COLO668 (cell line): ENCODE data around the gene EEF2KMT.
"Not testable (repeated sequence)": the region's sequence is repeated elsewhere in the genome, so short reads cannot be mapped to it uniquely, and the experiment has no call there.

Experiments used
- DNase-seq: peaks from one replicate; lab custom pipeline; 2025; ENCODE audit not compliant: unreplicated experiment; lab: John Stamatoyannopoulos, UW

The EEF2KMT gene

DNA sequence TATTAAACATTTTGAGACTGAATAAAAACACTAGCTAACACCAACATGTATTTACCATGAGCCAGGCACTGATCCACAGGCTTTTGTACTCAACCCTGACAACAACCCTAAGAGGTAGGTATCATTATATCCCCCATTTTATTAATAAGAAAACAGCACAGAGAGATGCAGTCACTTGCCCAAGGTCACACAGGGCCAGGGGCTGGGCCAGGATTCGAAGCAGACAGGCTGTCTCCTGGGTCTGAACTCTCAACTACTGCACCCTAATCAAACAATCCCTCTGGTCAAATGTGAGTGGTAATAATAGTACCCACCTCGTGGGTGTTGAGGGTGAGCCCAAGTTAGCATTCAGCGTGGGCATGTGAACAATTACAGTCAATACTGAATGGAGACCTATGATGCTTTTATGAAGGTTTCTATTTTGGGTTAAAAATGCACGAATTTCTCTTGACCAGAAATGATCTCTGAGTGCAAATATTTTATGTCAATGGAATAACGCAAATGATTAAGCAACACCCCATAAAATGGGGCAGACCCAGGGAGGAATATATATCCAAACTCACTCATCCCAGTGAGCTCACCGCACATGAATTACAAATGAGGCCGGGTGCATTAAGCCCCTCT, 1.0 kb downstream of the EEF2KMT start:
- DNase-seq: not testable (repeated sequence)

DNA sequence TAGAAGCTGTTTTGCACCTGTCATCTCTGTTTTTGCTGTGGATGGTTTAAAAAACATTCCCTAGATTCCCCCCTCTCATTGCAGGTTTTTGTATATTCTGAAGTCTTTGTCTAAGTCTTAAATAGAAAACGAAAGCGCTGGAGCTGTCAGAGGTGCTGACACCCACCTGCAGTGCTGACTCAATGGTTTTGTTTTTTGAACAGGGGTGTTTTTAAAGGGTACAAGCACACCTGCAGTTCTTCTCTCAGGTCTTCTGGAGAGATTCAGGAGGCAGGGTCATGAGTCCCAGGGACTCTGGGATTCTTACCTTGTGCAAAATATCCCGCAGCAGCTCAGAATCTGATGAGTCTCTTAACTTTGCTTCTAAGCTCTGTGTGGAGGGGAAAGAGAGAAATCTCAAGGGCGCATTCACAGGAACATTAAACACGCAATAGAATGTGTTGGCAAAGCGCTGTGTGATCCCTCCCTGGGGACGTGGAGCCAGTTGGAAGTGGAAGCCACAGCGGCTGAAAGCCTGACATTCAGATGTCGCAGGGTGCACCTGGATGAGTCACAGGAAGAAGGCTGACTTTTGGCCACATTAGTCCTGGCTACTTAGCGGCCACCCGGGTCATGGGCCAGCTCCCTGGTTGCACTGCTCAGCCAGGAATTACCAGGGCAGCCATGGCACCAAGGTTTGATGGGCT, 2.3 kb downstream of the EEF2KMT start:
- not testable (repeated sequence) for DNase-seq

GRCh38 chr16:5093746-5094145, 3.8 kb downstream of the EEF2KMT start:
- not testable (repeated sequence) for DNase-seq

- not testable (repeated sequence) for DNase-seq
Observed at GRCh38 chr16:5093081-5093480, 4.5 kb downstream of the EEF2KMT start.

DNA sequence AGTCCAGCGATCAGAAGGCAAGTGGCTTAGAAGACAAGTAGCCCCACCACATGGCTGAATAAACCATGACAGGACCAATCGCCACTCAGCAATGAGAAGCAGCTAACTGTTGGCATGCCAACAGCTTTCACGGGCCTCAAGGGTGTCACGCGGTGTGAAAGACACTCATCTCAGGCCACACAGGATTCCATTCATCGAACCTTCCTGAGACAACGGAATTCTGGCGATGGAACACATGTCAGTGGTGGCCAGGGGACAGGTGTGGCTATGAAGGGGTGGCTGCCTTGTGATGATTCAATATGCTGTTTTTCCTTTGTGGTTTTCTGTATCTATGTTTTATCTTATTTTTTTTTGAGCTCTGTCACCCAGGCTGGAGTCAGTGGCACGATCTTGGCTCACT, 7.0 kb downstream of the EEF2KMT start:
- DNase-seq: not testable (repeated sequence)

DNA sequence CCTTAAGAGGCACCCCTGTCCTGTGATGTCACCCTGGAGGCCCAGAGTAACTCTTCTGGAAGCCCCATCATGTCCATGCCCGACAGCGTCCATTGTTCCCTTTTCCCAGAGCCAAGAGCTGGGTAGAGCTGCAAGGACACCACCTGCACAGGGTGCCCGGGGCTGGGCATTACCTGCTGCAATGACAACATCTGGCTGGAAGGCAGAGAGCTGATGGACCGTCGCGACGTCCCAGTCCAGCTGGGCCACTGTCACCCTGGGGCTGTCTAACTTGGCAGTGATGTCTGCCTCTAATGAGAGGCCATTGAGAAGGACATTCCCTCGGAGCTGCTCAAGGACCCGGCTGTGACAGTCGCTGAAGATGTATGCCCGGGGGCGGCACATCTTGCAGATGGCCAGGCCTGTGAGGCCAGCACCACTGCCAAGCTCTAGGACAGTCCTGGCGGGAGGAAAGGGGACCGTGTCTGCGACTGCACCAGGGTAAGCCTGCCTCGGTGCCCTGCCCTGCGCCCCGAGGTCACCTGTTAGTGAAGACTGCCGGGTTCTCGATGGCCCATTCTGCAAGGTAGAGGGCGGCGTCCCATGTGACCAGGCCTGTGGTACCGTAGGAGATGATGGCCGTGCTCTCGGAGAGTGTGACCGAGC, 7.6 kb downstream of the EEF2KMT start:
- DNase-seq: not testable (repeated sequence)

GRCh38 chr16:5088936-5089335, 8.7 kb downstream of the EEF2KMT start:
- not testable (repeated sequence) for DNase-seq

GRCh38 chr16:5088086-5088790, 9.4 kb downstream of the EEF2KMT start:
- DNase-seq: not testable (repeated sequence)

DNA sequence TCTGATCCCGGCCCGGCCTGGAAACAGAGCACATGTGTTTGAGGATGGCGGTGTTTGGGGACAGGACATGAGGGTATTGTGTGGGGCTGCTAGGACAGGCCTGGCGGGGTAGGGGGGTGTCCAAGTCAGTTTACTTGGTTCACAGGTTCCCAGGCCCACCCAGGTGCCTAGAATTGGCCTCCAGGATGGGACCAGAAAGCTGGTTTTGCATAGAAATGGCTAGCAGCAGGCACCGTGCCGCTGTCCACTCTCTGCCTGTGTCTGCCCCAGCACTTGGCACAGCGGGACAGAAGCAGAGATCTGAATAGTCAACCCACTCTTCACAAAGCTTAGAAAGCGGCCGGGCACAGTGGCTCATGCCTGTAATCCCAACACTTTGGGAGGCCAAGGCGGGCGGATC, 11.9 kb downstream of the EEF2KMT start:
- not testable (repeated sequence) for DNase-seq

GRCh38 chr16:5084802-5085201, 12.8 kb downstream of the EEF2KMT start:
- DNase-seq: peak; percentile 29

- not testable (repeated sequence) for DNase-seq
Observed at GRCh38 chr16:5084099-5084731, 13.4 kb downstream of the EEF2KMT start.

DNA sequence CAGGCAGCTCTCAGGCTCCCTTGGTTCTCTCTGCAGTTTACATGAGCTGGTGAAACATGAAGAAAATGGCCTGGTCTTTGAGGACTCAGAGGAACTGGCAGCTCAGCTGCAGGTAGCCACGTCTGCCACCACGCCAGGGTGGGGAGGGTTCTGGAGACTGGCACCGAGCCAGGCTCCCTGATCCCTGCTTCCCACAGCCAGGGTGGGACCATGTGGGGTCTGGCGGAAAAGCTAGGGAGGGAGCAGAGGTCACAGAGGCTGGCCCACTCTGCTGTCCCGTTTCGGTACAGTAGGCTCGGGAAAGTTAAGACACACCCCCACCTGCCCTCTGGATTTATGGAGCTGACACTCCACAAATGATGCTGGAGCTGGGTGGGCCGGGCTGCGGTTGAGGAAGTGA, 13.9 kb downstream of the EEF2KMT start:
- not testable (repeated sequence) for DNase-seq

DNA sequence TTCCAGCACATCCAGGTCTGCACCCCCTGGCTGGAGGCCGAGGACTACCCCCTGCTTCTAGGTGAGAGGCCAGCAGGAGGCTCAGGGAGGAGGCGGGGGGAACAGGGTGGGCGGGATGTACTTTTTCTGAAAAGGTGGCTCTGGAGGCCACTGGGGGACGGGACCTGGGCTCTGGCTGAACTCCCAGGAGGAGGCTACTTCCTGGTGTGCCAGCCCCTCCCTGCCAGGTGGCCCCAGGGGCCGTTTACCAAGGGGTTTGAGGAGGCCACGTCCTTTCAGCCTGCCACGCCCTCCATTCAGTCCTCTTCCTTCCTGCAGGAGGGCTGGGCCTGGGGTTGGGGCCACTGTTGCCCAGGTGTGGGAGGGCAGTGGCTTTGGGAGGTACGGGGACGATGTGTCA, 16.6 kb downstream of the EEF2KMT start:
- not testable (repeated sequence) for DNase-seq

DNA sequence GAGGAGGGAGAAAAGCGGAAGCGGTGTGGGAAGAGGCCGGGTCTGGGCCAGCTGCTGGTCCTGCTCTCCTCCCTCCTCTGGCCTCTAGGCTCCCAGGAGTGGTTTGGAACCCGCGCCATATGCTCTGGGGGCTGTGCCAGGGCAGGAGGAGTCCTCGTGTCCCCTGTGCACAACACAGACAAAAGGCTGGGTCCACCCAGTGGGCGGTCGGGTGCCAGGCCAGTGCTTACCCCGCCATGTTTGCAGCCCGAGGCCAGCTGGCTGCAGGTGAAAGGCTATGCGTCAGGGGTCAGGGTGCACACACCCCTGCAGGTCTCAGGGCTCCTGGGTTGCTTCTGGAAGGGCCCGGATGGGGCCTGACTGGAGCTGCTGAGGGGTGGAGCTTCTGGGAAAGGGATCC, 17.1 kb downstream of the EEF2KMT start:
- DNase-seq: not testable (repeated sequence)

- DNase-seq: no peak
Observed at GRCh38 chr16:5078626-5079025, 19.0 kb downstream of the EEF2KMT start.

DNA sequence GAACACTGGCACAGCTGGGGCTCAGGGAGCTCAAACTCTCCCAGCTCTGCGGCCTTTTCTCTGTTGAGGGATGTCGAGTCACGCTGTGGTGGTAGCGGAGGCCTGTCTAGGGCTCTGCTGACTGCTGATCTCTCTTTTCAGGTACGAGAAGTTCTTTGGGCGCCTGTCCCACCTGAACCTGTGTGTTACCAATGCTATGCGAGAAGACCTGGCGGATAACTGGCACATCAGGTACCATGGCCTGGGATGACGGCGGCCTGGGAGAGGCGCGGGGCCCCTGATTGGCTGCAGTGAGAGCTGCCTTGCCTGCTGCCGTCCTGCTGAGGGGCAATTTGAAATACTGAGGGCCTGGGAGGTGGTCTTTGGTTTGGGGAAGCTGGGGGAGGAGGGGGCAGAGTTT, 20.3 kb downstream of the EEF2KMT start:
- no peak for DNase-seq

DNA sequence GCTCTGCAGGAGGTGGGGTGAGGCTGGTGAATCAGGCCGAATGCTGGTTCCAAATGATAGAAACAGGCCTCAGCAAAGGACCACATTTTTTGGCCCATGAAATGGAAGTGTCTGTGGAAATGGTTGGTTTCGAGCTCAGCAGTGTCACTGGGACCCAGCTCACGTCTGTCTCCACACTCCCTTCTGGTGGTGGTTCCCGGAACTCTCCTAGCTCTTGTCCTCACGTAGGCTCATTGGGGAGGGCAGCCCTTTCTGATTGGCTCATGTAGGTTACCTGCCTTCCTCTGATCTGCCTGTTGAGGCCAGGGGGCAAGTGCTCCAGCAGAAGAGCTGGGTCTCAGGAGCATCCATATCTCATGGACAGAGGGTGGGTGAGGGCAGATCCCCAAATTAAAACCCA, 22.0 kb downstream of the EEF2KMT start:
- no peak for DNase-seq

- DNase-seq: not testable (repeated sequence)
Observed at GRCh38 chr16:5073771-5074170, 23.8 kb downstream of the EEF2KMT start.

DNA sequence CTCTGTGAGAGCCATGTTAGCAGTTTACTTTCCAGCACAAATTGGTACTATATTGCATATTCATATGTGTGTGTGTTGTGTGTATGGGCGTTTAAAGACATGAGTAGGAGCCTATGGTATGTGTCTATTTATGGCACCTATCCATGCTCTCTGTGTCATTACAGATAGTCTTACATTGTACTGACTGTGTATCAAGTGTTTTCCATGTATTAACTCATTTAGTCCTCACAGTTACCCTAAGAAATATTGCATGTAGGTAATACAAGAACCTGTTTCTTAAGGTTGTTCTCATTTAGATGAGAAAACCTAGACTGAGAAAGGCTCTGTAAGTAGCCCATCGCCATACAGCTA, 24.3 kb downstream of the EEF2KMT start:
- DNase-seq: no peak

DNA sequence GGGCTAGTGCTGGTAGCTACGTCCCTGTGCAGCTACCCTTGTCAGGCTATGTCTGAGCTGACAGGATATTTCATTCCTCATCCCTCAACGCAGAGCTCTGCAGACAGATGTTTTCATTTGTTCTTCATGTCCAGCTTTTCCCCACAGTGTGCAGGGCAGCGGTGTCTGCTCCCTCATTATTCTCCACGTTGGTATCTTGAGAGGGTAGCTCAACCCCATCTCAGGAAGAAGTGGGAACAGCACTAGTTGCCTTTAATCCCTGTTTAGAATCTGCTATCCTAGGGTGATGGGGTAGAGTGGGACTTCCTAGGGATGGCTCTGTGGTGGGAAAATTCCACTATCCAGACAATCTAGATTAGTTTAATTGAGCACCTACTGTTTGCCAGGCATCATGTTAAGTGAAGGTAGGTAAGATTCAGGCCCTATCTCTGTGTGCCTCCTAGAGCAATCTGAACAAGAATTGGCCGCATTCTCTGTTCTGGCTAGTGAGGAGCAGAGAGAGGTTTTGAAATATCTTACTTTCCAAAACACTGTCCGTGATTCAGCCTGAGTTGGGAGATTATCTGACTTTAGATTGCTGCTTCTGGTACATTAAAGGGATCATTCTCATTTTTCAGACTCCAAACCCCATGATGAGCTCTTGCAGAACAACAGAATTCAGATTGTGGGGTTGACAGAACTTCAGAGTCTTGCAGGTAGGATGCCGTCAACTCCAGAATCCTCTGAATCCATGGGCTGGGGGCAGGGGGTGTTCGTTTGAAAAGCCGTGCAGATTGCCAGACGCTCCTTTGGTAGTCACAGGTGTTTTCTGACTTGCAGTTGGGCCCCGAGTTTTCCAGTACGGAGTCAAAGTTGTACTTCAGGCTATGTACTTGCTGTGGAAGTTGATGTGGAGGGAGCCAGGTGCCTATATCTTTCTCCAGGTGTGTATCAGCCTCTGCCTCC, 25.0 kb downstream of the EEF2KMT start:
- no peak for DNase-seq
